ENCODE results near the gene SLC27A5. TPM values are rescaled to one million over a fixed set of nuclear protein-coding genes. Genes with fewer than 3 reads are reported as not detected.
A peak's percentile ranks its signal among the peaks of the same experiment; 100 is the strongest.

SLC27A5 gene
- total and polyA plus RNA-seq, 9 of the 15 experiments (the other 6 are each of a cell fraction or from before 2014, with no cell fraction given) = 42.2 to 318 (median 64.7) TPM

DNA sequence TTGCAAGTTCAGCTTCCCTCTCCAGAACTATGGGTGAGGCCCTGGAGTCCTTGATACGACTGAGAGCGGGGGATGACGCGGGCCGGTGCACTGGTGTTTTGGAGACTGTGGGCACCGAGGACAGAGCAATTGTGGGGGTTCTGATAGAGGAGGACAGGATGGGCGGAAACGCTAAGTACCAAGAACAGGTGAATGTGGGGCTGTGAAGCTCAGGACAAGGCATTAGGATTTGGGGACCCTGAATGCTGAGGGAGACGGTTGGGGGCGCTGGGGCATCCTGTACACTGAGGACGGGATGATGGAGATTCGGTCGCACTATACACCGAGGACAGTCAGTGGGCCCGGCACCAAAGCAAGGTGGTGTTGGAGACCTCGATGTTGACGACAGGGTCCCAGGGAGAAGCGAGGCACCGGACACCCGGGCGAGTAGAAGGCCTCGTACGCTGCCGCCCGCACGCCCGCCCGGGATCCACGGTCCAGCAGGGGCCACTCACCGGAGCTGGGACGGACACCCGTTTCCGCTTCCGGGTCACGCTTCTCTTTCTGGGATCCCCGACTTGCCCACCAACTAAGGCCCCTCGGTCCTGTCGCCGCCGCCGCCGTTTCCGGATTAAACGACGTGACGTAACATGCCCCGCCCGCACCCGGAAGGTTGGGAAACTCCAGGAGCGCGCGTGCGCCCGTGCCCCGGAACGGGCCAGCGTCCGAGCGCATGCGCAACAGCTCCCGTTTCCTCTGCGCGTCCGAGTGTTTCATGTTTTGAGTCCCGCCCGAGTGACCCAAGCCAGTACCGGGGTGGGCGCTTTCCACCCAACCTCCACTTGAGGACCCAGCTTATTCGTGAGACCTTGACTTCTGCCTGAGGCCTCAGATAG, 42.9 kb upstream of the SLC27A5 start, which contains the start of gene CHMP2A (continued):
- peak in 1 of 2 experiments; percentile 59; a peak in 1 of 4 replicates for TF ChIP-seq TBL1XR1 (IDR thresholded peaks at IDR 0.05; ENCODE audit: low read length in 2 of 2)
- TF ChIP-seq, protein P1, sequence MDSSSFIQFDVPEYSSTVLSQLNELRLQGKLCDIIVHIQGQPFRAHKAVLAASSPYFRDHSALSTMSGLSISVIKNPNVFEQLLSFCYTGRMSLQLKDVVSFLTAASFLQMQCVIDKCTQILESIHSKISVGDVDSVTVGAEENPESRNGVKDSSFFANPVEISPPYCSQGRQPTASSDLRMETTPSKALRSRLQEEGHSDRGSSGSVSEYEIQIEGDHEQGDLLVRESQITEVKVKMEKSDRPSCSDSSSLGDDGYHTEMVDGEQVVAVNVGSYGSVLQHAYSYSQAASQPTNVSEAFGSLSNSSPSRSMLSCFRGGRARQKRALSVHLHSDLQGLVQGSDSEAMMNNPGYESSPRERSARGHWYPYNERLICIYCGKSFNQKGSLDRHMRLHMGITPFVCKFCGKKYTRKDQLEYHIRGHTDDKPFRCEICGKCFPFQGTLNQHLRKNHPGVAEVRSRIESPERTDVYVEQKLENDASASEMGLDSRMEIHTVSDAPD (CRISPR knock-in tag; IDR thresholded peaks at IDR 0.05) = no peak
- 0 out of 2 replicates have a peak, but pooled peaks have one; percentile 10 for TF ChIP-seq ZNF324 (CRISPR knock-in tag; IDR thresholded peaks at IDR 0.05)
- 0 out of 2 replicates have a peak, but pooled peaks have one; percentile 5 for TF ChIP-seq SPI1 (IDR thresholded peaks at IDR 0.05; ENCODE audit: borderline replicate concordance, low read depth, low read length)
- no peak for TF ChIP-seq ZNF57 (CRISPR knock-in tag; IDR thresholded peaks at IDR 0.05)
- TF ChIP-seq ESRRB (CRISPR knock-in tag; IDR thresholded peaks at IDR 0.05; ENCODE audit: borderline replicate concordance) = no peak; the same call in 1 of the 2 replicates
- TF ChIP-seq, protein P2, sequence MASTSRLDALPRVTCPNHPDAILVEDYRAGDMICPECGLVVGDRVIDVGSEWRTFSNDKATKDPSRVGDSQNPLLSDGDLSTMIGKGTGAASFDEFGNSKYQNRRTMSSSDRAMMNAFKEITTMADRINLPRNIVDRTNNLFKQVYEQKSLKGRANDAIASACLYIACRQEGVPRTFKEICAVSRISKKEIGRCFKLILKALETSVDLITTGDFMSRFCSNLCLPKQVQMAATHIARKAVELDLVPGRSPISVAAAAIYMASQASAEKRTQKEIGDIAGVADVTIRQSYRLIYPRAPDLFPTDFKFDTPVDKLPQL (IDR thresholded peaks at IDR 0.05; ENCODE audit: extremely low read depth, insufficient read length) = no peak
- TF ChIP-seq, protein P3, sequence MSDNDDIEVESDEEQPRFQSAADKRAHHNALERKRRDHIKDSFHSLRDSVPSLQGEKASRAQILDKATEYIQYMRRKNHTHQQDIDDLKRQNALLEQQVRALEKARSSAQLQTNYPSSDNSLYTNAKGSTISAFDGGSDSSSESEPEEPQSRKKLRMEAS (CRISPR knock-in tag; IDR thresholded peaks at IDR 0.05) = peak; percentile 45
- TF ChIP-seq, protein P4, sequence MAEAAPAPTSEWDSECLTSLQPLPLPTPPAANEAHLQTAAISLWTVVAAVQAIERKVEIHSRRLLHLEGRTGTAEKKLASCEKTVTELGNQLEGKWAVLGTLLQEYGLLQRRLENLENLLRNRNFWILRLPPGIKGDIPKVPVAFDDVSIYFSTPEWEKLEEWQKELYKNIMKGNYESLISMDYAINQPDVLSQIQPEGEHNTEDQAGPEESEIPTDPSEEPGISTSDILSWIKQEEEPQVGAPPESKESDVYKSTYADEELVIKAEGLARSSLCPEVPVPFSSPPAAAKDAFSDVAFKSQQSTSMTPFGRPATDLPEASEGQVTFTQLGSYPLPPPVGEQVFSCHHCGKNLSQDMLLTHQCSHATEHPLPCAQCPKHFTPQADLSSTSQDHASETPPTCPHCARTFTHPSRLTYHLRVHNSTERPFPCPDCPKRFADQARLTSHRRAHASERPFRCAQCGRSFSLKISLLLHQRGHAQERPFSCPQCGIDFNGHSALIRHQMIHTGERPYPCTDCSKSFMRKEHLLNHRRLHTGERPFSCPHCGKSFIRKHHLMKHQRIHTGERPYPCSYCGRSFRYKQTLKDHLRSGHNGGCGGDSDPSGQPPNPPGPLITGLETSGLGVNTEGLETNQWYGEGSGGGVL (CRISPR knock-in tag; IDR thresholded peaks at IDR 0.05) = no peak
- TF ChIP-seq, protein P5, sequence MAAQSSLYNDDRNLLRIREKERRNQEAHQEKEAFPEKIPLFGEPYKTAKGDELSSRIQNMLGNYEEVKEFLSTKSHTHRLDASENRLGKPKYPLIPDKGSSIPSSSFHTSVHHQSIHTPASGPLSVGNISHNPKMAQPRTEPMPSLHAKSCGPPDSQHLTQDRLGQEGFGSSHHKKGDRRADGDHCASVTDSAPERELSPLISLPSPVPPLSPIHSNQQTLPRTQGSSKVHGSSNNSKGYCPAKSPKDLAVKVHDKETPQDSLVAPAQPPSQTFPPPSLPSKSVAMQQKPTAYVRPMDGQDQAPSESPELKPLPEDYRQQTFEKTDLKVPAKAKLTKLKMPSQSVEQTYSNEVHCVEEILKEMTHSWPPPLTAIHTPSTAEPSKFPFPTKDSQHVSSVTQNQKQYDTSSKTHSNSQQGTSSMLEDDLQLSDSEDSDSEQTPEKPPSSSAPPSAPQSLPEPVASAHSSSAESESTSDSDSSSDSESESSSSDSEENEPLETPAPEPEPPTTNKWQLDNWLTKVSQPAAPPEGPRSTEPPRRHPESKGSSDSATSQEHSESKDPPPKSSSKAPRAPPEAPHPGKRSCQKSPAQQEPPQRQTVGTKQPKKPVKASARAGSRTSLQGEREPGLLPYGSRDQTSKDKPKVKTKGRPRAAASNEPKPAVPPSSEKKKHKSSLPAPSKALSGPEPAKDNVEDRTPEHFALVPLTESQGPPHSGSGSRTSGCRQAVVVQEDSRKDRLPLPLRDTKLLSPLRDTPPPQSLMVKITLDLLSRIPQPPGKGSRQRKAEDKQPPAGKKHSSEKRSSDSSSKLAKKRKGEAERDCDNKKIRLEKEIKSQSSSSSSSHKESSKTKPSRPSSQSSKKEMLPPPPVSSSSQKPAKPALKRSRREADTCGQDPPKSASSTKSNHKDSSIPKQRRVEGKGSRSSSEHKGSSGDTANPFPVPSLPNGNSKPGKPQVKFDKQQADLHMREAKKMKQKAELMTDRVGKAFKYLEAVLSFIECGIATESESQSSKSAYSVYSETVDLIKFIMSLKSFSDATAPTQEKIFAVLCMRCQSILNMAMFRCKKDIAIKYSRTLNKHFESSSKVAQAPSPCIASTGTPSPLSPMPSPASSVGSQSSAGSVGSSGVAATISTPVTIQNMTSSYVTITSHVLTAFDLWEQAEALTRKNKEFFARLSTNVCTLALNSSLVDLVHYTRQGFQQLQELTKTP (IDR thresholded peaks at IDR 0.05; ENCODE audit: low read depth in 1 of 2, partially characterized antibody in 2 of 2) = peak in 1 of 2 experiments; percentile 58
- TF ChIP-seq, protein P6, sequence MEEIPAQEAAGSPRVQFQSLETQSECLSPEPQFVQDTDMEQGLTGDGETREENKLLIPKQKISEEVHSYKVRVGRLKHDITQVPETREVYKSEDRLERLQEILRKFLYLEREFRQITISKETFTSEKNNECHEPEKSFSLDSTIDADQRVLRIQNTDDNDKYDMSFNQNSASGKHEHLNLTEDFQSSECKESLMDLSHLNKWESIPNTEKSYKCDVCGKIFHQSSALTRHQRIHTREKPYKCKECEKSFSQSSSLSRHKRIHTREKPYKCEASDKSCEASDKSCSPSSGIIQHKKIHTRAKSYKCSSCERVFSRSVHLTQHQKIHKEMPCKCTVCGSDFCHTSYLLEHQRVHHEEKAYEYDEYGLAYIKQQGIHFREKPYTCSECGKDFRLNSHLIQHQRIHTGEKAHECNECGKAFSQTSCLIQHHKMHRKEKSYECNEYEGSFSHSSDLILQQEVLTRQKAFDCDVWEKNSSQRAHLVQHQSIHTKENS (CRISPR knock-in tag; IDR thresholded peaks at IDR 0.05) = 0 out of 2 replicates have a peak, but pooled peaks have one; percentile 32
- peak; percentile 10 to 33; a peak in 2 of 4 replicates for TF ChIP-seq SRF (CRISPR knock-in tag; IDR thresholded peaks at IDR 0.05)
- TF ChIP-seq WHSC1 (IDR thresholded peaks at IDR 0.05; ENCODE audit: low read length) = no peak
- TF ChIP-seq RAD51 (IDR thresholded peaks at IDR 0.05; ENCODE audit: borderline replicate concordance, low read depth) = no peak
- TF ChIP-seq SNRNP70 (optimal IDR thresholded peaks at IDR 0.05; ENCODE audit: low read depth, low read length) = peak; percentile 66
- TF ChIP-seq ZNF707 (CRISPR knock-in tag; conservative IDR thresholded peaks at IDR 0.05) = no peak

All from K562 (cell line).